ENCODE data around the gene ITPR1. TPM values are rescaled to one million over a fixed set of nuclear protein-coding genes. Genes with fewer than 3 reads are reported as not detected.

ITPR1 gene
- total RNA-seq, 4 donors from 2014 or later = 9.5 to 24.1 (median 17.5) TPM

DNA sequence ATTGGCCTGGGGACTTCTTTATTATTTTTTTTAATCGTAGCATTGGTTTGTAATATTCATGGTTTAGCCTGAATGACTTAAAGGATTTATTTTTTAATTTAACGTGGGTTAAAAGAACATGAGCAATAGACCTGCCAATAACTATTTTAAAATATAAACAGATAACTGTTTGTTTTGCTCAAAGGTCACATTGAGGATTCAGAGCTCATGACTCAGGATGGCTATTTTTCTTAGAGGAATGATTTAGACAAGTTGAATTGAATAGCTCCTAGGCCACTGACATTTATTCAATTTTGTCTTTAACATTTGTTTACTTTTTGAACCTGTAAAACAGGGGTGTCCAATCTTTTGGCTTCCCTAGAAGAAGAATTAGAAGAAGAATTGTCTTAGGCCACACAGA is 68.5 kb downstream of the ITPR1 start:
- no peak for TF ChIP-seq POLR2A (IDR thresholded peaks at IDR 0.05)
- TF ChIP-seq, protein P1, sequence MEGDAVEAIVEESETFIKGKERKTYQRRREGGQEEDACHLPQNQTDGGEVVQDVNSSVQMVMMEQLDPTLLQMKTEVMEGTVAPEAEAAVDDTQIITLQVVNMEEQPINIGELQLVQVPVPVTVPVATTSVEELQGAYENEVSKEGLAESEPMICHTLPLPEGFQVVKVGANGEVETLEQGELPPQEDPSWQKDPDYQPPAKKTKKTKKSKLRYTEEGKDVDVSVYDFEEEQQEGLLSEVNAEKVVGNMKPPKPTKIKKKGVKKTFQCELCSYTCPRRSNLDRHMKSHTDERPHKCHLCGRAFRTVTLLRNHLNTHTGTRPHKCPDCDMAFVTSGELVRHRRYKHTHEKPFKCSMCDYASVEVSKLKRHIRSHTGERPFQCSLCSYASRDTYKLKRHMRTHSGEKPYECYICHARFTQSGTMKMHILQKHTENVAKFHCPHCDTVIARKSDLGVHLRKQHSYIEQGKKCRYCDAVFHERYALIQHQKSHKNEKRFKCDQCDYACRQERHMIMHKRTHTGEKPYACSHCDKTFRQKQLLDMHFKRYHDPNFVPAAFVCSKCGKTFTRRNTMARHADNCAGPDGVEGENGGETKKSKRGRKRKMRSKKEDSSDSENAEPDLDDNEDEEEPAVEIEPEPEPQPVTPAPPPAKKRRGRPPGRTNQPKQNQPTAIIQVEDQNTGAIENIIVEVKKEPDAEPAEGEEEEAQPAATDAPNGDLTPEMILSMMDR (IDR thresholded peaks at IDR 0.05) = no peak
- intact Hi-C loops (cut with DNase I; ENCODE audit: low total_unique reads) = no loop called here
- H3K4me3 ChIP-seq (ENCODE audit: low read depth, poor library complexity, severe bottlenecking) = no peak overlapping the region
- no peak for DNase-seq (ENCODE audit: low spot score in 2 of 2)
- WGBS, 2 donors = 78 to 80% methylated on average over 2 of the region's 2 CpGs

DNA sequence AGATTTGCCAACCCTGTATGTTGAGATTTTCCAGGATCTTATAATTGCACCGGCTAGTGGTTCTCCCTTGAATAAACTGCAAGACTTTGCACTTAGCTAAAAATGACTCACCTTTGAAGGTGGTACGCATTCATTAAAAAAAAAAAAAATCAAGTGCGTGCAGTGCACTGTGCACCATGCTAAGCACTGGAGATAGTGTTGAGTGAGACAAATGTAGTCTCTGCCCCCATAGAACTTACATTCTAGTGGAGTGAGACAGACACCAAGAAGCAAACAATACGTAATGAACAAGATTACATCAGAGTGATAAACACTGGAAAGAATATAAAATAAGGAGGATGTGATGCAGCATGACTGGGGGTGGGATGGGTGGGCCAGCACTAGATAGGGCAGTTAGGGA is 69.4 kb downstream of the ITPR1 start:
- no peak for DNase-seq (ENCODE audit: low spot score in 2 of 2)
- H3K4me3 ChIP-seq (ENCODE audit: low read depth, poor library complexity, severe bottlenecking) = no peak overlapping the region
- no peak for TF ChIP-seq POLR2A (IDR thresholded peaks at IDR 0.05)
- TF ChIP-seq, protein P1 (IDR thresholded peaks at IDR 0.05) = no peak
- intact Hi-C loops (cut with DNase I; ENCODE audit: low total_unique reads) = no loop called here
- 94 to 97% methylated on average over 4 of the region's 4 CpGs for WGBS, 2 donors

DNA sequence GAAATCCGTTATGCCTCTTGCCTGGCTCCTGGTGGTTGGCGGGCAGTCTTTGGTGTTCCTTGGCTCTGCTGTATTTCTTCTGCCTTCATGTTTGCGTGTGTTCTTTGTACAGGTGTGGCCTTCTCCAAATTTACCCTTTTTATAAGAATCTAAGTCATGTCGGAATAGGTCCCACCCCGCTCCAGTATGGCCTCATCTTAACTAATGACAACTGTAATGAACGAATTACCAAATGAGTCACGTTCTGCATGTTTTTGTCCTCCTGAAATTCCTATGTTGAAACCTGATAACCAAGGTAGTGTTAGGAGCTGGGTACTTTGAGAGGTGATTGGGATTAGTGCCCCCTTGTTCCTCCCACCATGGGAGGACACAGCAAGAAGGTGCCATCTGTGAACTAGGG is 71.1 kb downstream of the ITPR1 start:
- no peak for DNase-seq (ENCODE audit: low spot score in 2 of 2)
- no peak overlapping the region for H3K4me3 ChIP-seq (ENCODE audit: low read depth, poor library complexity, severe bottlenecking)
- WGBS, 2 donors = 93 to 97% methylated on average over 7 of the region's 7 CpGs
- no peak for TF ChIP-seq POLR2A (IDR thresholded peaks at IDR 0.05)
- TF ChIP-seq, protein P1 (IDR thresholded peaks at IDR 0.05) = no peak
- intact Hi-C loops (cut with DNase I; ENCODE audit: low total_unique reads) = no loop called here

DNA sequence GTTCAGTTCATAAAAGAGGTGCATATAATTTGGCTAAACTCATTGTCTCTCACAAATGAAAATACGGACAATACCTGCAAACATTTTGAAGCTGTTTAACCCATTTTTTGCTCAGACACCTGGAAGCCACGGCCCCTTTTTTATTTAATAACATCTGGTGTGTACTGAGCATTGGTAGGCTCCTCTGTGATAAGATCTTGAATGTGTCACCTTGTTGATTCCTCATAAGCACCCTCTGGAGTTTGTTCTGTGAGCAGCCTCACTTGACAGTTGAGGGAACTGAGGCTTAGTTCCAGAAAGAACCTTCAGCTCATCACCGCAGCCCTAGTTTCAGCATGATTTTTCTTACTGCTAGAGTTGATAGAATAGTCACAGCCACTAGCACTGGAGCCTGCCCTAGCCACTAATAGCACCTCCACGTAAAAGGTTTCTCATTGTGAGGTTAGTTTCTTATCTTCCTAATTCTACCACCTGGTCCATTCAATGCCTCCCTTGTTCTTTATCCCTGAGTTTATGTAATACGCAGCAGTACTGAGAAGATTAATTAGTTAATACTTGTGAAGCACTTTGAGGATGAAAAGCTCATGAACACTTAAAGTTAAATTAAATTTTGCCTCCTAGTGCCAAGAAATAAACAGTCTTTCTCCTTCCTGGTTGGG is 71.9 kb downstream of the ITPR1 start:
- intact Hi-C loops (cut with DNase I; ENCODE audit: low total_unique reads) = no loop called here
- TF ChIP-seq POLR2A (IDR thresholded peaks at IDR 0.05) = no peak
- TF ChIP-seq, protein P1 (IDR thresholded peaks at IDR 0.05) = no peak
- DNase-seq (ENCODE audit: low spot score in 2 of 2) = no peak
- H3K4me3 ChIP-seq (ENCODE audit: low read depth, poor library complexity, severe bottlenecking) = no peak overlapping the region
- 65 to 76% methylated on average over 5 of the region's 5 CpGs for WGBS, 2 donors

DNA sequence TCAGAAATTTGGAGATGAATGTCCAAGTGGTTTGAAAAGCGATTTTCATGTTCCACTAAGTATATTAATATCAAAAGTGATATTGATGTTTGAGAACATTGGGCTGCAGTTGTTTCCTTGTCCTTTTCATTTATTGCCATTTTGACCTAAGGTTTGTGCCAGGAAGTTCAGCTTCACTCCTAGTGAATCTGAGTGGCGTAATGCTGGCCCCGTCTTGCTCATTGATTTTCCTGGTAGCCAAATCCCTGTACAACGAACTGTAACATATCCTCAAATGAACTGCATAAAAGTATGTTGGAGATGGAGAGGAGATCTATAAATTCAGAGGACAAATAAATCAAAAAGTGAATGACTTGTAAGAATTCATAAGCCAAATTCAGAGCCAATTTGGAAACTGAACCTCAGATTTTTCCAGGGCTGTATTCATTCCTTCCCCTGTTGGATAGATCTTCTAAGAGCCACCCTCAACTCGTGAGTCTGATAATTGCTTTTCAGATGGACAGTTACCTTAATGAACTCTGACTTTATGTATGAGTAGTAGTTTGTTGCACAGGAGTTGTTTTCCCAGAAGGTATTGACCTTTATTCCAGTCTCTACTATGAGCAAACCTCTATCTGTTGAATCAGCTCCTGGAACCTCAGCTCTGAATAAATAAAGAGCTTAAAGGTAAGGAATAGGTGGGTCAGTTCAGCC is 72.8 kb downstream of the ITPR1 start:
- 52 to 63% methylated on average over 5 of the region's 5 CpGs for WGBS, 2 donors
- intact Hi-C loops (cut with DNase I; ENCODE audit: low total_unique reads) = no loop called here
- DNase-seq (ENCODE audit: low spot score in 2 of 2) = no peak
- no peak overlapping the region for H3K4me3 ChIP-seq (ENCODE audit: low read depth, poor library complexity, severe bottlenecking)
- TF ChIP-seq, protein P1 (IDR thresholded peaks at IDR 0.05) = no peak
- TF ChIP-seq POLR2A (IDR thresholded peaks at IDR 0.05) = no peak
